Hematopoietic multipotent progenitor cell treated with erythropoietin and hydrocortisone succinate and interleukin-3 and kit ligand, for 4 days (in vitro differentiated cells): Measurements from ENCODE around the gene DAPK1.

Experiments
- DNase-seq: peaks from one replicate; pipeline ENCODE4 v3.0.0-alpha.2; 2015

DAPK1 gene

DNA sequence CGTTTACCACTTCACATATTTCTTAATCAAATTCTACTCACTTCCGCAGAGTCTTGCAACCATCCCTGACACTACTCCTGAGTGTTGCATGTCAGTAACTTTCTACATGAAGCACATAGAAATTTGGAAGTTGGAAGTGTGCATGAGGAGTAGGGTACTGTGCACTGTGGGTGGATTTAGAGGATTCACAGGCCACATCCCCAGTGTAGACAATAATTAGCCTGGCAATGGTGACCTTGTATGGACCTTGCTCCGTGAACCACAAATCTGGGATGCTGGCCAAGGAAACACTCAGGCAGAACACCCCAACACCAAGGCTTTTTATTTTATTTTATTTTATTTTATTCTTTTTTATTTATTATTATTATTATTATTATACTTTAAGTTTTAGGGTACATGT, 253.8 kb downstream of the DAPK1 start:
- DNase-seq = no peak

- no peak for DNase-seq
Measured at GRCh38 chr9:87751868-87752267, 254.2 kb downstream of the DAPK1 start.

- no peak for DNase-seq
Measured at GRCh38 chr9:87753313-87753712, 255.6 kb downstream of the DAPK1 start.
